Ovary (tissue), 9 donors: ENCODE results near the gene SLC6A9. TPM values are rescaled to one million over a fixed set of nuclear protein-coding genes. Genes with fewer than 3 reads are reported as not detected.

Experiments
- DNase-seq, 5 donors: peaks; one replicate each; pipeline ENCODE4 v3.0.0-alpha.2; 2019 to 2020
- H3K27ac ChIP-seq, 2 donors: fragments of 200-600 bp; one replicate each; pipeline versions ENCODE4 v1.5.1 to v1.8.0; 2019 to 2022
- H3K27me3 ChIP-seq: fragments of 200-600 bp; one replicate; pipeline ENCODE4 v1.8.0; 2022
- H3K36me3 ChIP-seq: fragments of 200-600 bp; sonication (generic); one replicate; pipeline ENCODE4 v1.5.1; 2019
- H3K4me1 ChIP-seq: one replicate; pipeline ENCODE4 v1.8.1; 2013; ENCODE audit warnings: mild to moderate bottlenecking, moderate library complexity; ENCODE audit not compliant: insufficient read depth
- H3K4me3 ChIP-seq: fragments of 200-600 bp; sonication (generic); one replicate; pipeline ENCODE4 v1.5.1; 2017
- H3K9me3 ChIP-seq, 2 donors: fragments of 200-600 bp in 1 of 2; sonication (generic) in 1 of 2; one replicate each; pipeline versions ENCODE4 v1.5.1 to v1.8.1; 2013 to 2019; ENCODE audit warnings: mild to moderate bottlenecking in 1 of 2, moderate library complexity in 1 of 2
- CTCF ChIP-seq, 3 donors: fragments of 450-650 bp in 2 of 3; fragments of 200-600 bp in 1 of 3; IDR thresholded peaks; one replicate each; pipeline versions ENCODE4 v1.5.1 to v1.8.0; 2016 to 2022; ENCODE audit warnings: antibody characterized with exemption in 3 of 3, mild to moderate bottlenecking in 1 of 3
- EP300 ChIP-seq: sonication (generic); formaldehyde crosslinking; IDR thresholded peaks from one replicate; pipeline ENCODE4 v1.6.1; 2017; ENCODE audit warnings: antibody characterized with exemption
- POLR2A ChIP-seq: fragments of 450-650 bp; IDR thresholded peaks from one replicate; pipeline ENCODE4 v1.6.1; 2017; ENCODE audit warnings: antibody characterized with exemption, mild to moderate bottlenecking, moderate library complexity
- WGBS, 3 donors: extraction: QIAGEN DNeasy Blood & Tissue Kit in 1 of 3; methylation state at CpG; one replicate each; pipeline versions ENCODE4 v1.1.5 to v1.1.7; 2013 to 2017; 5-methylcytosine and 5-hydroxymethylcytosine counted together
- intact Hi-C, 4 donors: fragments of 100-400 bp; cut with DNase I; formaldehyde crosslinking; loops; one replicate each; pipeline versions ENCODE4 v1.11.0 to v1.15.1; 2022 to 2023
- polyA plus RNA-seq, 2 donors: library from polyadenylated mRNA; stranded (reverse); fragments of 200-250 nt in 1 of 2; fragments of 350-450 nt in 1 of 2; fragmentation: Illumina TruSeq in 1 of 2; extraction: RNeasy Lipid Tissue Mini Kit (QIAGEN cat#74804) in 1 of 2; gene quantifications; one replicate each; pipeline ENCODE4 v1.2.3, GENCODE V29; 2013 to 2014
- total RNA-seq, 7 donors: library from RNA; depleted of rRNA in 2 of 7; stranded (reverse); fragments of >200 nt in 2 of 7; fragmentation: NEBNext Ultra II Directional in 3 of 7; extraction: Animal tissue kit (Norgen Biotek cat#: 25700) in 3 of 7; gene quantifications; one replicate each; pipeline versions ENCODE4 v1.1.0 to v1.2.4, GENCODE V29; 2016 to 2023
- donor health status: DM: no; HTN: no; CAD: no; lungs with moderate emphysema.
- donor health status: DM: no; HTN: no; CAD: no.
- donor health status: Bipolar disorder and iron deficiency.
- donor health status: DM: yes; HTN: yes; CAD: no.
- donor health status: DM: no; HTN: no; CAD: no.
- donor health status: DM: yes; HTN: yes; CAD: no.

Gene SLC6A9
- total and polyA plus RNA-seq, 9 donors: 1.1 to 74.1 (median 4.6) TPM

DNA sequence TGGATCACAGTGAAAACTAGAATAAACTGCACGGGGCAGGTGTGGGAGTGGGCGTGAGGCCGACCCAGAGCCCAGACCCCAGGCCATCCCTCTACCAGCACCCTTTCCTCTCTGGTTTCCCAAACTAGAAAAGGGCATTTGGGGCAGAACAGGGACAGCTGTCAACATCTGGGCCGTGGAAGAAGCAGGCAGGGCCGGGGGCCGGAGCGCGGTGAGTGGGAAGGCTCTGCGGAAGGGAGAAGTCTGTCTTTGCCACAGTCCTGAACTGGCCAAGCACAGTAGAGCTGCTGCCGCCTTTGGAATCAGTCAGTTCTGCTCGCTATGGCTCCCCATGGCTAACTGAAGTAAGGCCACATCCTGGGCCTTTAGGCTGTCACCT lies 33.3 kb downstream of the SLC6A9 start:
- Histone ChIP-seq H3K9me3 (no peaks in the 10 kb centered on the region), H3K27ac (no peak overlapping the region), H3K27me3 (no peaks in the 10 kb centered on the region), H3K4me1 (no peaks in the 10 kb centered on the region), H3K36me3 (no peaks in the 10 kb centered on the region), H3K4me3 (no peak overlapping the region)
- no peak for DNase-seq
- TF ChIP-seq POLR2A: no peak
- TF ChIP-seq EP300: no peak
- no peak for TF ChIP-seq CTCF (IDR thresholded peaks at IDR 0.05)
- 53 to 71% (median 67%) methylated on average over 11 of the region's 11 CpGs for WGBS, 3 donors
- intact Hi-C loops: no loop called here

GRCh38 chr1:43997295-43997999 lies 33.8 kb downstream of the SLC6A9 start:
- Histone ChIP-seq H3K27me3 (no peaks in the 10 kb centered on the region), H3K36me3 (no peaks in the 10 kb centered on the region), H3K27ac (no peak overlapping the region), H3K9me3 (no peaks in the 10 kb centered on the region), H3K4me1 (no peaks in the 10 kb centered on the region), H3K4me3 (no peak overlapping the region)
- TF ChIP-seq EP300 (no peak), CTCF (IDR thresholded peaks at IDR 0.05) (no peak), POLR2A (no peak)
- no peak for DNase-seq
- WGBS, 3 donors: 78 to 84% (median 84%) methylated on average over 17 to 22 of the region's 22 CpGs
- intact Hi-C loops: no loop called here

DNA sequence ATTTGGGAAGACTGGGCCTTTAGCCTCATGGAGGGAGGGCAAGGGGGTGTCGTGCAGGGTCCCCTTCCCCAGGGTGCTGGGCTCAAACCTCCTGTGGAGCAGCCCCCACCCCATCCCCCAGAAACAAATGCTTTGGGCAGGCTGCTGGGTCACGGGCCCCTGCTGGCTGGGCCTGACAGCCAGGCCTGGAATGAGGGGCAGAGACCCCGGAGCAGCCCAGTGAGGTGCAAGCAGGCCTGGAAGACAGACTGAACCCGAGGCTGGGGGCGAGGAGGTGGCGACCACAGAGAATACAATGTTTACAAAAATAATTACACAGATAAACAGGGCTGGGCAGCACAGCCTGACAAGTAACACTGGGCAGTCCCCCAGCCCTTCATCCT lies 34.5 kb downstream of the SLC6A9 start:
- peaks cover 1% of the 10 kb centered on the region for H3K4me1 ChIP-seq
- H3K27ac ChIP-seq: no peak overlapping the region
- no peak overlapping the region for H3K4me3 ChIP-seq
- intact Hi-C loops: no loop called here
- no peaks in the 10 kb centered on the region for H3K27me3 ChIP-seq
- H3K9me3 ChIP-seq: no peaks in the 10 kb centered on the region
- H3K36me3 ChIP-seq: no peaks in the 10 kb centered on the region
- TF ChIP-seq CTCF (IDR thresholded peaks at IDR 0.05) (no peak), EP300 (no peak), POLR2A (no peak)
- no peak for DNase-seq
- WGBS, 3 donors: 74 to 75% (median 74%) methylated on average over 6 of the region's 6 CpGs

GRCh38 chr1:43995984-43996732 lies 35.1 kb downstream of the SLC6A9 start:
- no peak for DNase-seq
- intact Hi-C loops: no loop called here
- TF ChIP-seq EP300 (no peak), CTCF (IDR thresholded peaks at IDR 0.05) (no peak), POLR2A (no peak)
- no peak overlapping the region for H3K4me3 ChIP-seq
- H3K36me3 ChIP-seq: no peaks in the 10 kb centered on the region
- H3K4me1 ChIP-seq: peaks cover 1% of the 10 kb centered on the region
- H3K27me3 ChIP-seq: no peaks in the 10 kb centered on the region
- H3K9me3 ChIP-seq: no peaks in the 10 kb centered on the region
- H3K27ac ChIP-seq: no peak overlapping the region
- 82 to 84% (median 83%) methylated on average over 21 of the region's 21 CpGs for WGBS, 3 donors
